HG03060 (cell line): ENCODE data around the gene LCE1E.

Experiments used
- ATAC-seq: cut with Tn5 transposase; IDR thresholded peaks from one replicate; pipeline ENCODE4 v1.9.1; 2021; ENCODE audit warnings: low read depth, moderate number of reproducible peaks; ENCODE audit not compliant: unreplicated experiment

The LCE1E gene

GRCh38 chr1:152786077-152786476 is at the start of gene LCE1E:
Gene LCE1E (plus strand): TSS chr1:152786257. CDS start chr1:152787300, 1,043 bp downstream.
- ATAC-seq = no peak

GRCh38 chr1:152737997-152738396 is 48.1 kb upstream of the LCE1E start:
- ATAC-seq = no peak

DNA sequence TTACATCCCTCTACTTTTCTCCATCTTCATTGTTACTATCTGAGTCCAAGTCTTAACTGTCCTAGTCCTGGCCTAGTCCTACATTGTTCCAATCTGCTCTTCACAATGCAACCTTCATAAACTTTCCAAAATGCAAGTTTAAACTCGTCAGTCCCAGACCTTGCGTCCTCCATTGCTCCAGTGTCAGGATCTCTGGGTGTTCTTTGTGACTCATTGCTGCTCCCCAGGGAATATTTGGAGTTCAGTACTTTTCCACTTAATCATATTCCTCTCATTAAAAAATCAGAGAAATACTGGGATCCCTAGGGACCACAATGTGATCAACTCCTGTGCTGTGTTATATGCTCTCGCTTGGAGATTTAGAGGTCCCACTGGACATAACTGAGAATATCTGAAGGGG is 46.2 kb upstream of the LCE1E start:
- no peak for ATAC-seq

GRCh38 chr1:152741656-152742055 is 44.4 kb upstream of the LCE1E start:
- ATAC-seq = no peak

- ATAC-seq = no peak
Observed at GRCh38 chr1:152743371-152744145, 42.5 kb upstream of the LCE1E start.

DNA sequence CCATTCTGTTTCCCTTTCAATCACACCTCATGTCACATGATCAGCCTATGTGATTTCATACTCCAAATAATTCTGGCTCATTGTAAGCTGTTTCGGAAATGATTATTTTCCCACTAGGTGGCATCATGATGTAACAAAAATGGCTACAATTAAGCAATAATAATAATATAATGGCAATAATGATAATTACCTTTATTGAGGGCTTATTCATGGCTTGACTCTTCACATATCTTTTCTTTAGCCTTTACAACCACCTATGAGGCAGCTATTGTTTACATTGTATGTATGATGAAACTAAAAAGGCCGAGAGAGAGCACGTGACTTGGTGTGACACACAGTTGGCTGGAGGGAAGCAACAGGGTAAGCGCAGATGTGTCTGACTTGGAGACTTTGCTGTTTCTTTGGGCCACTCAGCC is 40.8 kb upstream of the LCE1E start:
- no peak for ATAC-seq

DNA sequence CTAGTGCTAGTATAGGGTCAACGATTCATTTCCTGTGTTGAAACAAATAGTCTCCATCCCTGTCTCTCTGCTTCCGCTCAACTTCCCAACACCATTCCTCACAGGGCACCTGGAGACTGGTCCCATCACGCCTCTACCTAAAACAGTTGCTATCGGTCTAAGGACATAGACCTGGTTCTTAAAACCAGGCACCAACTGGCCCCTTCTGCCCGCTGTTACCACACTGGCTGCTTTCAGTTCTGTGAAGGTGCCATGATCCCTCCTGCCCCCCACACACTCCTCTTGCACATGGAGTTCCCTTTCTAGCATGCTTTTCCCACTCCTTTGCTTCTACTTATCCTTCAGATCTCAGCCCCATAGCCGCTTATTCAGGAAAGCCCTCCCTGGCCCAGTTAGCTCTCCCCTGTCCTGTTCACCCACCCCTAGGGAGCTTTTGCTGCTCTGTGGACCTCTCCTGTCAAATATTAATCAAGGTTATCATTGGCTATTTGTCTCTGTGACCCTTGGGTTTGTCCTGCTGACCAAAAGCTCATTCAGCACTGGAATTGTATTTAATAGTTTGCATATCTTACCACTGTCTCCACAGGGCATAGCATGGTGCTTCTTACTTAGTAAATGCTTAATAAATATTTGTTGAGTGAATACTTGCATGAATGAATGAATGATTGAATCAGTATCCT is 40.2 kb upstream of the LCE1E start:
- no peak for ATAC-seq

GRCh38 chr1:152747831-152748230 is 38.2 kb upstream of the LCE1E start:
- ATAC-seq = no peak

- ATAC-seq = no peak
Observed at GRCh38 chr1:152752225-152752624, 33.8 kb upstream of the LCE1E start.

GRCh38 chr1:152753586-152753985 is 32.5 kb upstream of the LCE1E start:
- no peak for ATAC-seq

GRCh38 chr1:152756872-152757271 is 29.2 kb upstream of the LCE1E start:
- no peak for ATAC-seq

GRCh38 chr1:152757747-152758146 is 28.3 kb upstream of the LCE1E start, which contains the start of gene KPRP:
Gene KPRP (plus strand): TSS chr1:152758025. CDS start chr1:152759589, 1,564 bp downstream.
- no peak for ATAC-seq

DNA sequence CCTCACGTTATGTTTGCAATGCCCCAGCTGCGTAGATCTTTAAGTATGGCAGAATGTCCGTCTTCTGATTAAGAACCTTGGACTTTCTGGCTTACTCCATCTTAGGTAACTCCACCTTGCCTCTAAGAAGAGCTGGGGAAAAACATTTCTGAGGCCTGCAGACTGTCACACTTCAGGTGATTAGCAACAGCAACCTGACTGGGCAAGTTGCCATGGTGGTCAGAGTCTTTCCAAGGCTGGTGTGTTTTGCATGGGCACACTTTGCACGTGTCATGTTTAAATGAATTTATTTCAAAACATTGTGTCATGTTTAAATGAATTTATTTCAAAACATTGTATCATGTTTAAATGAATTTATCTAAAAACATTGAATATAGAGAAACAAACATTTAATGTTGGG is 27.4 kb upstream of the LCE1E start:
- no peak for ATAC-seq

GRCh38 chr1:152759453-152760173 is 26.4 kb upstream of the LCE1E start:
- ATAC-seq = no peak

DNA sequence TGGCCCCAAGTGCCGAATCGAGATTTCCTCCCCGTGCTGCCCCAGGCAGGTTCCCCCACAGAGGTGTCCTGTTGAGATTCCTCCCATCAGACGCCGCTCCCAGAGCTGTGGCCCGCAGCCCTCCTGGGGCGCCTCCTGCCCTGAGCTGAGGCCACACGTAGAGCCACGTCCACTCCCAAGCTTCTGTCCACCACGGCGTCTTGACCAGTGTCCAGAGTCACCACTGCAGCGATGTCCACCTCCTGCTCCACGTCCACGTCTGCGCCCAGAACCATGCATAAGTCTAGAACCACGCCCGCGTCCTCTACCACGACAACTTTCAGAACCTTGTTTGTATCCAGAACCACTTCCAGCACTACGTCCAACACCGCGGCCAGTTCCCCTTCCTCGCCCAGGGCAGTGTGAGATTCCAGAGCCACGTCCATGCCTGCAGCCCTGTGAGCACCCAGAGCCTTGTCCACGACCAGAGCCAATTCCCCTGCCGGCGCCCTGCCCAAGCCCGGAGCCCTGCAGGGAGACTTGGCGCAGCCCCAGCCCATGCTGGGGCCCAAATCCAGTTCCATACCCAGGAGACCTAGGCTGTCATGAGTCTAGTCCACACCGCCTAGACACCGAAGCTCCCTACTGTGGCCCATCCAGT is 25.4 kb upstream of the LCE1E start:
- no peak for ATAC-seq

- no peak for ATAC-seq
Observed at GRCh38 chr1:152761609-152762213, 24.3 kb upstream of the LCE1E start.

DNA sequence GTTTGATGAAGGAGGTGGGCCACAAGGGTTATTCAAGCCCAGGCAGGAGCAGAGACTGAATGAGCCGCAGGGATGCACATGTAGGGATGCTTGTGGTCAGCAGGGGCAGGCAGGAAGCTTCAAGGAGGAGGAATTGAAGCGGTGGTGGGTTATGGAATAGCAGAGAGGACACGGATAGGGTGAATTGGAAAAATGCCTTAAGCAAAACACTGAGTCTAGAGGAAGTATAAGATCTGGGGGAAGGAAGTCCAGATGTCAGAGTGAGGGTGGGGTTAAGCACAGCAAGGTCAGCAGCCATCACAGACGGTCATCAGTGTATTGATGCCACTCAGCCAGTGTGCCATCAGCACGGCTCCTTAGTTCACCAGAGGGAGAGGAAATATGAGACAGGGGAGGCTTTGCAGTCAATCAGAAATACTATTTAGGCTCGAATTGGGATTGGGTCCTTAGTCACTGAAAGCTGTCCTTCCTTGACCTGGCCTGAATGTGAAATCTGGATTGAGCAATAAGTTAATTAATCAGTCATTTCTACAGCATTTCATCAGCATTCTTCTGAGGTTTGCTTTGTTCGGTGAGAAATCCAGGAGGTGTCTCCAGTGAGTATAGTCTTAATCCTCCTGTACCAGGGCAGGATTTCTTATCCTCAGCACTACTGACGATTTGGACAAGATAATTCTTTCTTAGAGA is 17.1 kb upstream of the LCE1E start:
- ATAC-seq = no peak

DNA sequence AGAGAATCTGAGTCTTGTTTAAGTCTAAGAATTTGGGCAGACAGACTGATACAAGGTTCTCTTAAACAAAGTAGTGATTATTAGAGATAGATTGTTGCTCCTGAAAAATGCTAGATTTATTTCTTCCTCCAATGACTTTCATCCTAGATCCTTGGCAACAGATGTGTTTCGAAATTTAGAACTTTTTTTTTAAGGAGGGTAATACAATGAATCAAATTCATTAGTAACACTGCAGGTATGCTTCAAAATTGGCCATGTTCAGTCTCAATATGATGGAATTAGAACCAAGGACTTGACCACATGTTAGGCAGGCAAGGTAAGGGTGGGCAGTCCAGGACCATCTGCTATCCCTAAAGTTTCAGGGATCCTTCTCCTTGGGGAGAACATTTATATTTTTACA is 15.6 kb upstream of the LCE1E start:
- no peak for ATAC-seq

- no peak for ATAC-seq
Observed at GRCh38 chr1:152774875-152775274, 11.2 kb upstream of the LCE1E start, which contains the start of gene LCE1F. Gene LCE1F (plus strand): TSS chr1:152775140. CDS start chr1:152776372, 1,232 bp downstream.

- no peak for ATAC-seq
Observed at GRCh38 chr1:152776361-152776760, 9.7 kb upstream of the LCE1E start.
